ENCODE data around the gene C15orf62.

Gene C15orf62

GRCh38 chr15:40769274-40770146, at the start of gene C15orf62:
Gene C15orf62 (plus strand): TSS chr15:40769980. CDS start chr15:40770496, 516 bp downstream.
- no peak for DNase-seq (ENCODE audit: low spot score)

DNA sequence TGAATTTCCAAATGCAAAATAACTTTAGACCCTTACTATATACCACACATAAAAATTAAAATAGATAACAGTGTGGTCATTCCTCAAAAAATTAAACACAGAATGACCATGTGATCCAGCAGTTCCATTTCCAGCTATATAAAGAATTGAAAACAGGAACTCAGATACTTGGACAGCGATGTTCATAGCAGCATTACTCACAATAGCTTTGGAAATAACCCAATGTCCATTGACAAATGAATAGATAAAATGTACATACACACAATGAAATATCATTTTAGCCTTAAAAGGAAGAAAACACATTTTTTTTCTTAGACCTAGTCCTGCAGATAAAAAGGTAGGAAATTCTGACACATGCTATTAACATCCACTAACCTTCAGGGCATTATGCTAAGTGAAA, 48.1 kb upstream of the C15orf62 start:
- no peak for DNase-seq (ENCODE audit: low spot score)

GRCh38 chr15:40722354-40722753, 47.4 kb upstream of the C15orf62 start:
- no peak for DNase-seq (ENCODE audit: low spot score)

DNA sequence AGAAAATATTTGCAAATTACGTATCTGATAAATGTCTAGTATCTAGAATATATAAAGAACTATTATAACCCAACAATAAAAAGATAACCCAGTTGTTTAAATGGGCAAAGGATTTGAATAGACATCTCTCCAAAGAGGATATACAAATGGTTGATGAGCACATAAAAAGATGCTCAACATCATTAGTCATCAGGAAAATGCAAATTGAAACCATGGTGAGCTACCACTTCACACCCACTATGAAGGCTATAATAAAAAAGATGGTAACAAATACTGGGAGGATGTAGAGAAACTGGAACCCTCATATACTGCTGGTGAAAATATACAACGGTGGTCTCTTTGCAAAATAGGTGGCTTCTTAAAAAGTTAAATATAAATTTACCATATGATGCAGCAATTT, 46.8 kb upstream of the C15orf62 start:
- DNase-seq (ENCODE audit: low spot score) = no peak

DNA sequence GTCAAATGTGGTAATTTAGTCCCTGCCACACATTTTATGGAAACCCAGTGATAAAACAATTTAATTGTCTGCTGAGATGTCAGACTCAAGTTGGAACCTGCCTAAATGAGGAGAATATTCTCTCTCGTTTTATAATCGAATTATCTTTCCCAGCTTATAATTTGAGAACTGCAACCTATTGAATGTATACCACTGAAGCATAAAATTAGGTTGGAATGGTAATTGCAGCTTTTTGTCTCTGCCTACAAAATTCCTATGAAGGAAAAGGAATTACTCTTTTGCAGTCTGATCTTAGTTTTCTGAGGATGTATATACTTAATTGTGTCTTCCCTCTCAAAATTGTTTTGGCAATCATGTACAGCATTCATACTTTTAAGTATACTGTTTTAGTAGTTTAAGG, 45.9 kb upstream of the C15orf62 start:
- DNase-seq (ENCODE audit: low spot score) = no peak

DNA sequence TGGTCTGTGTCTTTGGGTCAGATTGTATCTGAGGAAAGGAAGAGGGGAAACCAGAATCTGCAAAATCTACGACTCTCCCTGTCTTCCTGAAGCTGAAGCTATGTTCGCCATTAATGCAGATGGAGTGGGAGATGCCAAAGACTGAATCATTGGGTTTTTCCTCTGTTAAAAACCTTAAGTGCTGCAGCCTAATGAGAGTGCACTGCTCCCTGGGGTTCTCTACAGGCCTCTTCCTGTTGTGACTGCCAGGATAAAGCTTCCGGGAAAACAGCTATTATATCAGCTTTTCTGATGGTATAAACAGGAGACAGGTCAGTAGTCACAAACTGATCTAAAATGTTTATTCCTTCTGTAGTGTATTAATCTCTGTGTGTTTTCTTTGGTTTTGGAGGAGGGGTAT, 38.7 kb upstream of the C15orf62 start:
- DNase-seq (ENCODE audit: low spot score) = no peak

DNA sequence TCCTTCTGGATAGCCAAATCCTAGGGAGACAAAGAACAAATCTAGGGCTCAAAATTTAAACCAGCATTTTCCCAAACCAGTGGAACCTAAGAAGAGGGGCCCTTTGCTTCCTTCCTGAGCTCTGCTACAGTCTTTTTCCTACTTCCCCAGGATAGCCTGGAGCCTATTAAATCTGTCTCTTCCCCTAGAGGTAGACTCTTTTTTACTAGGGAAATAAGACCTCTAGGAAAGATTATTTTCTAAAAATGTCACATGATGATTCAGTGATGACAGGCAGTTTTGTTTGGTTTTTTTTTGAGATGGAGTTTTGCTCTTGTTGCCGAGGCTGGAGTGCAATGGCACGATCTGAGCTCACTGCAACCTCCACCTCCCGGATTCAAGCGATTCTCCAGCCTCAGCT, 33.2 kb upstream of the C15orf62 start:
- no peak for DNase-seq (ENCODE audit: low spot score)

- DNase-seq (ENCODE audit: low spot score) = no peak
Measured at GRCh38 chr15:40737048-40737447, 32.7 kb upstream of the C15orf62 start.

- DNase-seq (ENCODE audit: low spot score) = no peak
Measured at GRCh38 chr15:40739047-40739446, 30.7 kb upstream of the C15orf62 start.

GRCh38 chr15:40739854-40740253, 29.9 kb upstream of the C15orf62 start:
- no peak for DNase-seq (ENCODE audit: low spot score)

DNA sequence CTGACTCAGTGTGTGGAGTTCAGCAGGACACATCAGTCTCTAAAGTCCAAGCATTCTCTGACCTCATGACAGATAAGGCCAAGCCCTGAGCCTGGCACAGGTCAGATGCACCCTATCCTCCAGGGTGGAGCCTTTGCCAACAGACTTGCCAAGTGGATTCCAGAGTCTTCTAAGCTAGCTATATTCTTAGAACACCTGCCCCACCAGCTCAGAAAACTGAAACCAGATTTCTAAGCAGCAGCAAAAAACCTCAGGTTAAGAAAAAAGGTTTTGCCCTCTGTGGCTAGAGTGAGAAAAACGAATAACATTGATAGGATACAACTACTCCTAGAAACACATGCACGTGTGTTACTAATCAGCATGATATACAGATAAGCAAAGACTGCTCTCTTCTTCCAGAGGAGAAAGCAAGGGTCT, 26.3 kb upstream of the C15orf62 start:
- no peak for DNase-seq (ENCODE audit: low spot score)

- peak; percentile 23 for DNase-seq (ENCODE audit: low spot score)
Measured at GRCh38 chr15:40743921-40744814, 25.6 kb upstream of the C15orf62 start.

- no peak for DNase-seq (ENCODE audit: low spot score)
Measured at GRCh38 chr15:40744815-40745152, 25.0 kb upstream of the C15orf62 start.

DNA sequence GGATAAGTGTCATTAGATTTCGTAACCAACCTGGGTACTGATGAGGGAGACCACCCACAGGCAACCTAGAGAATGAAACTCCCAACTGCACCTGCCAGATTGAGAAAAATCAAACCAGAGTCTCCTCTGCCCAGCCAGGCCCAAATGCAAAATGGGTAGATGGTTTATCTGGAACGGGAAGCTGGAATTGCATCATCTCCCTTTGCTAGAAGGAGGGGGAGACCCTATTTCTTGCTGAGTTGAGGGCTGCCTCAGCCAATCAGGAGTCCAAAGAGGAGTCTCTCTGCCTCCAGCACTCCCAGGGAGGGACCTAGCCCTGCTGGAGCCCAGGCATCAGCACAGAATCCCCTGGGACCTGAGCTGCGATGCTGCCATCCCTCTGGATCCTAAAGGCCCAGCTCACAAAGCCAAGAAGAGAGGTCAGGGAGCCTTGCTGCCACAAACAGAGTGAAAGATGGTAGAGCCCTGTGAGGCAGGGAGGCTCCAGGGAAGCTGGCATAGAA, 22.8 kb upstream of the C15orf62 start:
- no peak for DNase-seq (ENCODE audit: low spot score)

- no peak for DNase-seq (ENCODE audit: low spot score)
Measured at GRCh38 chr15:40747685-40748631, 21.8 kb upstream of the C15orf62 start.

- no peak for DNase-seq (ENCODE audit: low spot score)
Measured at GRCh38 chr15:40749151-40749630, 20.6 kb upstream of the C15orf62 start.

DNA sequence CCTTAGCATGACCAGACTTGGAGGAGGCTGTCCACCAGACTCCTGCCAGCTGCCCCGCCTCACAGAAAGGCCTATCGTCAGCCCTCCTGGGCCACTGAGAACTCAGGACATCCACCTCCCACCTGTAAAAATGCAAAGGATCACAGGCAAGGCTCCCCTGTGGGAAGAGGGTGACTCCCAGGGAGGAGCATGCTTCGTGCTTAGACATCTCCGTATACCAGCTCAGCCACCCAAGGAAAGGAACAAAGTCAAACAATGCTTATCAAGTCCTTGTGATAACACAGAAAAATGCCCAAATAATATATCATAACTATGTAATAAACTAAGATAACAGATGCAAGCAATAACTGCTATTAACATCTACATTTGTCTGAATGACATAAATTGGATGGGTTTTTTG, 18.9 kb upstream of the C15orf62 start:
- DNase-seq (ENCODE audit: low spot score) = no peak

- no peak for DNase-seq (ENCODE audit: low spot score)
Measured at GRCh38 chr15:40751745-40752144, 18.0 kb upstream of the C15orf62 start.

DNA sequence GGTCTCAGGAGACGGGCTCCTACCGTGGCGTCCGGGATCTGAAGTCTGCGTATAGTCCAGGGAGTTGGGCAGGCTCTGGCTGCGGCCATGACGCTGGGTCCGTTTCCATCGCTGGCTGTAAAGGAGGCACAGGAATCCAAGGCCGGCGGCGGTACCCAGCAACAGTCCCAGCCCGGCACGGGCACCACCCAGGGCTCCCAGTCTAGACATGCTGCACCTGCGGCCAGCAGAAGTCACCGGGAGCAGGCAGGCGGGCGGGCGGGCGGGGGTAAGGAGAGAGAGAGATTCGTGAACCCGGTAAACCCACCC, 15.3 kb upstream of the C15orf62 start:
- no peak for DNase-seq (ENCODE audit: low spot score)

GRCh38 chr15:40754883-40755811, 14.6 kb upstream of the C15orf62 start, which contains the start of gene RMDN3:
Gene RMDN3 (minus strand): TSS chr15:40755254. CDS start chr15:40754783, 471 bp downstream.
- DNase-seq (ENCODE audit: low spot score) = peak; percentile 90

- DNase-seq (ENCODE audit: low spot score) = no peak
Measured at GRCh38 chr15:40755812-40756208, 14.0 kb upstream of the C15orf62 start.

All from hepatic stellate cell (primary cell).